ENCODE data around the gene MANBA. TPM values are rescaled to one million over a fixed set of nuclear protein-coding genes. Genes with fewer than 3 reads are reported as not detected.

MANBA gene
- polyA plus RNA-seq, 2 of the 4 experiments (the other 2 are of a cell fraction), result 9.3 to 10.4 TPM

- 83% methylated on average over 2 of the region's 2 CpGs for WGBS (ENCODE audit: missing lambda C conversion rate)
- H3K9me3 ChIP-seq, result no peaks in the 10 kb centered on the region
- H3K4me3 ChIP-seq, result no peak overlapping the region
- ATAC-seq, result no peak
- no peak overlapping the region for H3K27ac ChIP-seq
- no peak overlapping the region for H3K4me2 ChIP-seq
- no peaks in the 10 kb centered on the region for H3K4me1 ChIP-seq
- ChIA-PET CTCF (no interaction called here), POLR2A (no interaction called here)
- TF ChIP-seq ZC3H11A (IDR thresholded peaks at IDR 0.05) (no peak), FOXS1 (CRISPR knock-in tag; IDR thresholded peaks at IDR 0.05) (no peak), KDM5A (IDR thresholded peaks at IDR 0.05) (no peak), CHD4 (IDR thresholded peaks at IDR 0.05; ENCODE audit: borderline replicate concordance) (no peak), PBX3 (IDR thresholded peaks at IDR 0.05) (no peak), BHLHE40 (IDR thresholded peaks at IDR 0.05; ENCODE audit: low read depth, low read length) (no peak), PHF8 (IDR thresholded peaks at IDR 0.05; ENCODE audit: borderline replicate concordance, low read depth) (no peak), MYC (IDR thresholded peaks at IDR 0.05; ENCODE audit: borderline replicate concordance, low read length) (no peak), CHD2 (IDR thresholded peaks at IDR 0.05; ENCODE audit: low read length, partially characterized antibody) (no peak), TFCP2L1 (CRISPR knock-in tag; IDR thresholded peaks at IDR 0.05) (no peak), JUNB (IDR thresholded peaks at IDR 0.05) (no peak), RAD21 (conservative IDR thresholded peaks at IDR 0.05 in 1 of 2, IDR thresholded peaks at IDR 0.05 in 1 of 2) (no peak), MAZ (IDR thresholded peaks at IDR 0.05; ENCODE audit: borderline replicate concordance, low read depth, low read length) (no peak), REST (IDR thresholded peaks at IDR 0.05) (no peak), EP300 (IDR thresholded peaks at IDR 0.05) (no peak), ESRRA (IDR thresholded peaks at IDR 0.05; ENCODE audit: borderline replicate concordance, low read length) (no peak), POLR2A (IDR thresholded peaks at IDR 0.05; ENCODE audit: low read length) (no peak)
- FAIRE-seq, result no peak
- no peak for DNase-seq (ENCODE audit: low read depth in 1 of 2, low spot score in 1 of 2)
Observed at GRCh38 chr4:102678107-102678506, 82.7 kb downstream of the MANBA start.

GRCh38 chr4:102675141-102675540 is 85.6 kb downstream of the MANBA start:
- CTCF ChIA-PET, result interaction anchor here (1.4 kb wide), 1 partner anchor 20 kb away, joined by 3 read pairs; no protein-coding TSS in a partner anchor
- no peak overlapping the region for H3K27ac ChIP-seq
- ATAC-seq (no peak), DNase-seq (ENCODE audit: low read depth in 1 of 2, low spot score in 1 of 2) (no peak), FAIRE-seq (no peak)
- no peak overlapping the region for H3K4me3 ChIP-seq
- WGBS (ENCODE audit: missing lambda C conversion rate), result 89% methylated on average over 1 of the region's 1 CpG
- no peaks in the 10 kb centered on the region for H3K9me3 ChIP-seq
- no peak overlapping the region for H3K4me2 ChIP-seq
- H3K4me1 ChIP-seq, result no peaks in the 10 kb centered on the region
- POLR2A ChIA-PET, result no interaction called here
- TF ChIP-seq JUN (IDR thresholded peaks at IDR 0.05), result no peak
- TF ChIP-seq CBX2 (IDR thresholded peaks at IDR 0.05; ENCODE audit: borderline replicate concordance, low read depth), result no peak
- no peak for TF ChIP-seq EHMT2 (IDR thresholded peaks at IDR 0.05; ENCODE audit: low read depth)
- TF ChIP-seq ELK1 (IDR thresholded peaks at IDR 0.05; ENCODE audit: low read depth, low read length), result no peak
- no peak for TF ChIP-seq RCOR1 (IDR thresholded peaks at IDR 0.05; ENCODE audit: low read depth, low read length)
- TF ChIP-seq NPAS2 (CRISPR knock-in tag; IDR thresholded peaks at IDR 0.05; ENCODE audit: borderline replicate concordance), result no peak
- TF ChIP-seq SMC3 (IDR thresholded peaks at IDR 0.05), result no peak
- no peak for TF ChIP-seq REST (IDR thresholded peaks at IDR 0.05)
- TF ChIP-seq PBX3 (IDR thresholded peaks at IDR 0.05), result no peak

Measured in A549 (cell line).